ENCODE data around the gene C2CD3. TPM values are rescaled to one million over a fixed set of nuclear protein-coding genes. Genes with fewer than 3 reads are reported as not detected.

The C2CD3 gene
- 18.0 TPM for total RNA-seq
- long read RNA-seq, partial matches to known transcripts, result 4 of 10 reads
- long read RNA-seq, other reads (novel, unspliced or antisense), result 6 of 10 reads

- DNase-seq (ENCODE audit: low spot score), result peak; percentile 98
These were observed at the start of gene C2CD3, which contains the start of gene PPME1 for GRCh38 chr11:74170694-74171629. C2CD3 (minus strand) TSS chr11:74171002; CDS start chr11:74170792, 210 bp downstream. PPME1 (plus strand) TSS chr11:74171289; CDS start chr11:74171422, 133 bp downstream.

GRCh38 chr11:74220376-74220775 is 49.6 kb upstream of the C2CD3 start:
- DNase-seq (ENCODE audit: low spot score), result no peak

- DNase-seq (ENCODE audit: low spot score), result no peak
These were observed 41.7 kb upstream of the C2CD3 start for GRCh38 chr11:74212533-74212932.

- DNase-seq (ENCODE audit: low spot score), result no peak
These were observed 37.7 kb upstream of the C2CD3 start for GRCh38 chr11:74208507-74208906.

- no peak for DNase-seq (ENCODE audit: low spot score)
These were observed 35.9 kb upstream of the C2CD3 start for GRCh38 chr11:74206746-74207145.

GRCh38 chr11:74205181-74205580 is 34.4 kb upstream of the C2CD3 start:
- no peak for DNase-seq (ENCODE audit: low spot score)

GRCh38 chr11:74204701-74205100 is 33.9 kb upstream of the C2CD3 start:
- no peak for DNase-seq (ENCODE audit: low spot score)

GRCh38 chr11:74203966-74204365 is 33.2 kb upstream of the C2CD3 start:
- DNase-seq (ENCODE audit: low spot score), result no peak

GRCh38 chr11:74196781-74197486 is 26.1 kb upstream of the C2CD3 start:
- DNase-seq (ENCODE audit: low spot score), result no peak

GRCh38 chr11:74195828-74196227 is 25.0 kb upstream of the C2CD3 start:
- no peak for DNase-seq (ENCODE audit: low spot score)

- DNase-seq (ENCODE audit: low spot score), result no peak
These were observed 14.9 kb upstream of the C2CD3 start for GRCh38 chr11:74185695-74186094.

- no peak for DNase-seq (ENCODE audit: low spot score)
These were observed 14.5 kb upstream of the C2CD3 start for GRCh38 chr11:74185285-74185684.

- DNase-seq (ENCODE audit: low spot score), result no peak
These were observed 11.8 kb upstream of the C2CD3 start for GRCh38 chr11:74182635-74183034.

GRCh38 chr11:74179234-74180052 is 8.6 kb upstream of the C2CD3 start:
- DNase-seq (ENCODE audit: low spot score), result no peak

- DNase-seq (ENCODE audit: low spot score), result no peak
These were observed 5.1 kb upstream of the C2CD3 start for GRCh38 chr11:74175920-74176319.

- DNase-seq (ENCODE audit: low spot score), result no peak
These were observed 1.2 kb upstream of the C2CD3 start for GRCh38 chr11:74171997-74172396.

- no peak for DNase-seq (ENCODE audit: low spot score)
These were observed 797 bp upstream of the C2CD3 start for GRCh38 chr11:74171630-74171968.

GRCh38 chr11:74169738-74170458 is 904 bp downstream of the C2CD3 start:
- no peak for DNase-seq (ENCODE audit: low spot score)

GRCh38 chr11:74168838-74169237 is 2.0 kb downstream of the C2CD3 start:
- no peak for DNase-seq (ENCODE audit: low spot score)

- no peak for DNase-seq (ENCODE audit: low spot score)
These were observed 7.9 kb downstream of the C2CD3 start for GRCh38 chr11:74162681-74163467.

All from mesenteric fat pad (tissue), 1 donor.